Measurements from ENCODE around the gene ADGRL2.

ADGRL2 gene

DNA sequence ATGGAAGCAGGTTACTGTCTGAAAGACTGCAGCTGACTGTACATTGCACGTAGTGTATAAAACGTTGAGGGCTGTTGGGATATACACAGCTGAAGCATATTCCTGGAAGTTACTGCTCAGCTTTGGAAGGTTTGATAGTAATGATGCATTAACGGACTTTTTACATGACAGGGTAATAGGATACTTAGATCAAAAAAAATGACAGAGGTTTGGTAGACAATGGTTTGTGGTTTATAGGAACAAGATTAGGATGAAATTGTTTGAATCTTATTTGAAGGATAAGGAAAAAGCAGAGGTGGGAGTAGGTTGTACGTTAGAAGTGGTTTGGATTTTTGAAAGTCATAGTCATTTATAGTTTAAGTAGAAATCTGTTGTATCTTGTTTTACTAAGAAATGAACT, 33.0 kb downstream of the ADGRL2 start:
- TF ChIP-seq, protein P1, sequence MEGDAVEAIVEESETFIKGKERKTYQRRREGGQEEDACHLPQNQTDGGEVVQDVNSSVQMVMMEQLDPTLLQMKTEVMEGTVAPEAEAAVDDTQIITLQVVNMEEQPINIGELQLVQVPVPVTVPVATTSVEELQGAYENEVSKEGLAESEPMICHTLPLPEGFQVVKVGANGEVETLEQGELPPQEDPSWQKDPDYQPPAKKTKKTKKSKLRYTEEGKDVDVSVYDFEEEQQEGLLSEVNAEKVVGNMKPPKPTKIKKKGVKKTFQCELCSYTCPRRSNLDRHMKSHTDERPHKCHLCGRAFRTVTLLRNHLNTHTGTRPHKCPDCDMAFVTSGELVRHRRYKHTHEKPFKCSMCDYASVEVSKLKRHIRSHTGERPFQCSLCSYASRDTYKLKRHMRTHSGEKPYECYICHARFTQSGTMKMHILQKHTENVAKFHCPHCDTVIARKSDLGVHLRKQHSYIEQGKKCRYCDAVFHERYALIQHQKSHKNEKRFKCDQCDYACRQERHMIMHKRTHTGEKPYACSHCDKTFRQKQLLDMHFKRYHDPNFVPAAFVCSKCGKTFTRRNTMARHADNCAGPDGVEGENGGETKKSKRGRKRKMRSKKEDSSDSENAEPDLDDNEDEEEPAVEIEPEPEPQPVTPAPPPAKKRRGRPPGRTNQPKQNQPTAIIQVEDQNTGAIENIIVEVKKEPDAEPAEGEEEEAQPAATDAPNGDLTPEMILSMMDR (IDR thresholded peaks at IDR 0.05; ENCODE audit: low read depth, low read length, missing control alignments): no peak
- in situ Hi-C loops (cut with HindIII; ENCODE audit: low sequenced_read_pairs): loop anchor here (5.0 kb wide), 2 partner anchors 54 to 94 kb away; no protein-coding TSS in a partner anchor
- no peak overlapping the region for H3K4me3 ChIP-seq (ENCODE audit: low read depth, low read length)
- DNase-seq (ENCODE audit: low read depth): no peak

DNA sequence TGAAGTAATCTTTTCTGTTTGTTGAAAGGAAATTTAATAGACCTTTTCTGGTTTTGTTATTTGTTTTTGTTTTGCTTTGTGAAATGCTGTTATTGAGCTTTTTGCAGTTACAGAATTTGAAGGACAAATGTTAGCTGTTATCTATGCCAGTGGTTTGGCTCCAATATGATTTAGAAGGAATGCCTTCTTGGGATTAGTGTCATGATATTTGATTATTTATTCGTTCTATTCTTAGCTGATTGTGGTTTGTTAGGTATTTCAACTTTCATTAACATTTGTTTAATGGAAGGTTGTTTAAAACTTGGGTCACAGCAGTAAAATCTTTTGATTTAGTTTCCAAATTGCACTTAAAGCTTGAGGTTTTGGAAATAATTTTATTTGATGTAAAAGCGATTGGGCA, 33.5 kb downstream of the ADGRL2 start:
- peak; percentile 29 for DNase-seq (ENCODE audit: low read depth)
- TF ChIP-seq, protein P1 (IDR thresholded peaks at IDR 0.05; ENCODE audit: low read depth, low read length, missing control alignments): no peak
- in situ Hi-C loops (cut with HindIII; ENCODE audit: low sequenced_read_pairs): loop anchor here (5.0 kb wide), 2 partner anchors 53 to 93 kb away; no protein-coding TSS in a partner anchor
- no peak overlapping the region for H3K4me3 ChIP-seq (ENCODE audit: low read depth, low read length)

DNA sequence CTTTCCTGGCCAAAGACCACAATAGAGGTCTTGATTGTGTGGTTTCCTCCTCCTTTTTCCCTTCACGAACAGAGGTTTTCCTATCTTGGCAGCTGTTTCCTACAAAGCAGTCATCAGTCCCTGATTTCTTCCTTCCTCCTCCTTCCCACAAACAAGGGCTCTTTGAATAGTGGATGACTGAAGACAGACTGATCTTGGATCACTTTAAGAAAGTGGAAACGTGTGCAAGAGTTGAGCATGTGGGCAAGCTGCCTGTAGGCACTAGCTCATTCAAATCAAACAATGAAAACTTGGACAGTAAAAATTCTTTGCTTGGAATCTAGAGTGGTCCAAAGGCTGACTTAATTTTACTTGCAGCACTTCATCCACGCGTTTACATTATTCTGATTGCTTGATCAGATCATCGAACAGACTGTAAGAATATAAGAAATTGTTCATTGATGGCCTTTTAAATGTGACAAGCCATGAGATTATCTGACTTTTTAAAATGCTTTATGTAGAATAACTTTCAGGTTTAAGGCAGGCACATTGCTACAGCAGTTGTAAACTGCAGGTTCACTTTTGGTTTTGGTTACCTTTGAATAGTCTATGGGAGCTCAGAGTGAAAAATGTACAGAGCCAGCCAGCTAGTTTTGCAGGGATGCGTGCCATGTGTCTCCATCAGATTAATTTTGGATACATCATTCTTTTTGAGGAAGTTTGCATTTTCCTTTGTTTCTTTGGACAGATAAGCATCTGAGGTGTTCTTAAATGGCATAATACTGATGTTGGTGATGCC, 34.4 kb downstream of the ADGRL2 start:
- DNase-seq (ENCODE audit: low read depth): peak; percentile 52
- TF ChIP-seq, protein P1 (IDR thresholded peaks at IDR 0.05; ENCODE audit: low read depth, low read length, missing control alignments): no peak
- in situ Hi-C loops (cut with HindIII; ENCODE audit: low sequenced_read_pairs): loop anchor here (5.0 kb wide), 2 partner anchors 52 to 92 kb away; no protein-coding TSS in a partner anchor
- H3K4me3 ChIP-seq (ENCODE audit: low read depth, low read length): no peak overlapping the region

DNA sequence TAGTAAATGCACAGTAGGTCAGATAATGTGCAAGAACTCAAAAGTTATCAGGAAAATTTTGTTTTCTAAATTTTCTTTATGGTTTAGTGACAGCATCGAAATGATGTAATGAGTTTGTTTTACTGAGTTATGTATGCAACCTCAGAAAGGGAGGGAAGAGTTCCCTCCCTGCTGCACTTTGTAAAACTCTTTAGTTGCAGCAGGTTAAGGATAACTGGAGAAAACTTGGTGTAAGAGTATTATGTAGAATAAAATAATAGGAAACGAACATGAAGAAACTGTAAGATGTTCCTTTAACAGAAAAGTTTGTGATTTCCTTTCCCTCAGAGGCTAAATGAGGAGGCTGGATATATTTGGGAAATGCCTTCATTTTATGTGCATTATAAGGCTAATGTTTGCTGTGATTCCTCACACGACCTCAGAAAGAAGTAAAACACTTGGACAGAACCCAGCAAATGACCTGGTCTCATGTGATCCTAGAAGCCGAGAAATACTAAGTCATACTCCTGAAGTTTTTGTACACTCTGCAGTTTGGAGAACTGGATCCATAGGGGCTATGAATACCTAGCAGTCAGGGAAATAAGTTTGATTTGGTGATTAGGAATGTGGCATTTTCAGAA, 35.4 kb downstream of the ADGRL2 start:
- no peak for DNase-seq (ENCODE audit: low read depth)
- in situ Hi-C loops (cut with HindIII; ENCODE audit: low sequenced_read_pairs): no loop called here
- H3K4me3 ChIP-seq (ENCODE audit: low read depth, low read length): no peak overlapping the region
- TF ChIP-seq, protein P1 (IDR thresholded peaks at IDR 0.05; ENCODE audit: low read depth, low read length, missing control alignments): no peak

DNA sequence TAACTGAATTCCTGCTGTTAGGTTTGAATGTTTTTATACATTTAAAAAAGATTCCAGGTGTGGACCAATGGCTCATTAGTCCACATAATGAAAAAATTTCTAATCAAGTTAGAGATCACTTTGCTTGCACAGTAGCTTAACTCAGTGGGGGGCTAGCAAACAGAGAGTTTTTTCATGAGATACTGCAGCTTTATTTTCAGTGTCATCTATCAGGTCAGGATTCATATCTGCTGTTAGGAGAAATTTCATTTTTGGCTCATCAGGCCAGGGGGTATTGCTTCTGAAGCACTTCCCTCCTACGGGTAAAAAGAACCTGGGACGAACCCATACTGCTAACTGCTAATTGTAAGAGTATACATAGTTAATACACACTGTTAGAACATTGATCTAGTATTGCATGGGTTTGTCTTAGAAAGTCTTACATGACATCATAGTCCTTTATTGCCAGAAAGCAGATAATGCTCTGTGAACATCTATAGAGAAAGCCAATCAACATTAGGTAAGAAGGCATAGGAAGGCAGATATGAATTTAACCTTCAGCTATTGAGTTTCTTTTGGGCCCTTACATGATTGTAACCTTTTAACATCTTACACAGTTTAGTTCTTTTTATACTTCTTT, 38.0 kb downstream of the ADGRL2 start:
- TF ChIP-seq, protein P1 (IDR thresholded peaks at IDR 0.05; ENCODE audit: low read depth, low read length, missing control alignments): no peak
- H3K4me3 ChIP-seq (ENCODE audit: low read depth, low read length): no peak overlapping the region
- DNase-seq (ENCODE audit: low read depth): no peak
- in situ Hi-C loops (cut with HindIII; ENCODE audit: low sequenced_read_pairs): no loop called here

DNA sequence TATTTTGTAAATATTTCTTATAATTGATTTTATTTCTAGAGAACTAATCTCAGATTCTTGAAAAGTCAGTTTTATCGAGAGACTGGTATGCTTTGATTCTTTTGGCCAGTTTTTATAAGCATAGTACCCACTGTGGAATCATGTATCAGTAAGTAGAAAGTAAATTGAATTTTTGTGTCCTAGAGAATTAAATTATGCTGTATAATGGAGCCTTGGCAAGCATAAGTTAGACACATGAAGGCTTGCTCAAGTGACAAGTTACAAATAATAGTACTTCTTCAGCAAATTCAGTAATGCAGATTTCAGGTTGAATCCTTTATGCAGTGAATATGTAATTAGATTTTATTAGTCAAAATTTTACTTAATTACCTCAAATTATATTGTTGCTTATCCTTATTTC, 40.1 kb downstream of the ADGRL2 start:
- no peak for DNase-seq (ENCODE audit: low read depth)
- no peak overlapping the region for H3K4me3 ChIP-seq (ENCODE audit: low read depth, low read length)
- TF ChIP-seq, protein P1 (IDR thresholded peaks at IDR 0.05; ENCODE audit: low read depth, low read length, missing control alignments): no peak
- in situ Hi-C loops (cut with HindIII; ENCODE audit: low sequenced_read_pairs): no loop called here

Measured in astrocyte of the cerebellum (primary cell).